GM19467 (cell line): ENCODE data around the gene GRIA4.

Experiments used
- ATAC-seq: cut with Tn5 transposase; IDR thresholded peaks from one replicate; pipeline ENCODE4 v1.9.1; 2021; ENCODE audit warnings: mild to moderate bottlenecking, moderate library complexity; ENCODE audit not compliant: unreplicated experiment

Gene GRIA4

GRCh38 chr11:105636496-105636895 lies 26.6 kb downstream of the GRIA4 start:
- ATAC-seq: no peak

GRCh38 chr11:105639527-105639926 lies 29.7 kb downstream of the GRIA4 start:
- no peak for ATAC-seq

GRCh38 chr11:105641433-105641832 lies 31.6 kb downstream of the GRIA4 start:
- no peak for ATAC-seq

- no peak for ATAC-seq
Observed at GRCh38 chr11:105642870-105643269, 33.0 kb downstream of the GRIA4 start.

GRCh38 chr11:105644839-105645573 lies 35.1 kb downstream of the GRIA4 start:
- ATAC-seq: no peak

- no peak for ATAC-seq
Observed at GRCh38 chr11:105647780-105648179, 37.9 kb downstream of the GRIA4 start.

GRCh38 chr11:105648762-105649161 lies 38.9 kb downstream of the GRIA4 start:
- no peak for ATAC-seq

- no peak for ATAC-seq
Observed at GRCh38 chr11:105665281-105665680, 55.4 kb downstream of the GRIA4 start.

- ATAC-seq: no peak
Observed at GRCh38 chr11:105667441-105667840, 57.6 kb downstream of the GRIA4 start.

GRCh38 chr11:105670811-105671210 lies 60.9 kb downstream of the GRIA4 start:
- ATAC-seq: no peak

- ATAC-seq: no peak
Observed at GRCh38 chr11:105673089-105673488, 63.2 kb downstream of the GRIA4 start.

GRCh38 chr11:105689631-105690030 lies 79.8 kb downstream of the GRIA4 start:
- no peak for ATAC-seq

- no peak for ATAC-seq
Observed at GRCh38 chr11:105690467-105690866, 80.6 kb downstream of the GRIA4 start.

GRCh38 chr11:105693075-105693759 lies 83.3 kb downstream of the GRIA4 start:
- ATAC-seq: no peak

- ATAC-seq: no peak
Observed at GRCh38 chr11:105696000-105696399, 86.1 kb downstream of the GRIA4 start.

- ATAC-seq: no peak
Observed at GRCh38 chr11:105697291-105697690, 87.4 kb downstream of the GRIA4 start.

- no peak for ATAC-seq
Observed at GRCh38 chr11:105699203-105699602, 89.3 kb downstream of the GRIA4 start.

- no peak for ATAC-seq
Observed at GRCh38 chr11:105700271-105700670, 90.4 kb downstream of the GRIA4 start.

GRCh38 chr11:105701098-105701497 lies 91.2 kb downstream of the GRIA4 start:
- ATAC-seq: no peak

GRCh38 chr11:105705786-105706530 lies 96.1 kb downstream of the GRIA4 start:
- no peak for ATAC-seq

- ATAC-seq: no peak
Observed at GRCh38 chr11:105713106-105713505, 103.2 kb downstream of the GRIA4 start.

- ATAC-seq: no peak
Observed at GRCh38 chr11:105713696-105714095, 103.8 kb downstream of the GRIA4 start.
